HepG2 (cell line): Measurements from ENCODE around the gene NXPE3. TPM values are rescaled to one million over a fixed set of nuclear protein-coding genes. Genes with fewer than 3 reads are reported as not detected.

ENCODE experiments used
- BHLHE40 ChIP-seq: IDR thresholded peaks from 2 replicates; pipeline ENCODE4 v1.6.1; 2011; ENCODE audit warnings: low read length, improper control_type of control experiment
- CBX2 ChIP-seq, 2 experiments: fragments of 200-600 bp in 1 of 2; sonication (generic); formaldehyde crosslinking in 1 of 2; IDR thresholded peaks; 2 replicates each; pipeline versions ENCODE4 v1.7.0 to v1.8.1; 2018 to 2022; ENCODE audit warnings: low read depth in 2 of 2, low read length in 1 of 2, mild to moderate bottlenecking in 1 of 2, missing genetic modification reagents in 1 of 2
- ESRRA ChIP-seq: sonication (generic); formaldehyde crosslinking; IDR thresholded peaks from 2 replicates; pipeline ENCODE4 v1.5.1; 2020; ENCODE audit warnings: mild to moderate bottlenecking, low read depth, missing genetic modification reagents
- FOXM1 ChIP-seq: sonication (generic); formaldehyde crosslinking; IDR thresholded peaks from 2 replicates; pipeline ENCODE4 v1.5.0; 2020; ENCODE audit warnings: missing genetic modification reagents
- FOXO4 ChIP-seq: sonication (generic); formaldehyde crosslinking; conservative IDR thresholded peaks from 2 replicates; pipeline ENCODE4 v1.8.1; 2023; ENCODE audit warnings: missing genetic modification reagents
- HDAC2 ChIP-seq: sonication (generic); formaldehyde crosslinking; IDR thresholded peaks from 2 replicates; pipeline ENCODE4 v1.4.0; 2020; ENCODE audit warnings: missing genetic modification reagents
- HOXA7 ChIP-seq: sonication (generic); formaldehyde crosslinking; IDR thresholded peaks from 2 replicates; pipeline ENCODE4 v1.8.1; 2022; ENCODE audit warnings: mild to moderate bottlenecking, missing genetic modification reagents, moderate library complexity
- KDM2A ChIP-seq: sonication (generic); formaldehyde crosslinking; IDR thresholded peaks from 2 replicates; pipeline ENCODE4 v1.4.0; 2020; ENCODE audit warnings: low read depth, missing genetic modification reagents, borderline replicate concordance
- KDM5A ChIP-seq: fragments of 200-600 bp; sonication (generic); IDR thresholded peaks from 2 replicates; pipeline ENCODE4 v1.7.0; 2018; ENCODE audit warnings: antibody characterized with exemption, mild to moderate bottlenecking, low read length, borderline replicate concordance
- NFATC3 ChIP-seq: sonication (generic); formaldehyde crosslinking; IDR thresholded peaks from 2 replicates; pipeline ENCODE4 v1.5.1; 2020; ENCODE audit warnings: mild to moderate bottlenecking, missing genetic modification reagents
- SCMH1 ChIP-seq: sonication (generic); formaldehyde crosslinking; IDR thresholded peaks from 2 replicates; pipeline ENCODE4 v1.9.0; 2021; ENCODE audit warnings: missing genetic modification reagents, mild to moderate bottlenecking, borderline replicate concordance
- TOE1 ChIP-seq: sonication (generic); formaldehyde crosslinking; IDR thresholded peaks from 2 replicates; pipeline ENCODE4 v1.4.0; 2020; ENCODE audit warnings: mild to moderate bottlenecking, missing genetic modification reagents
- ZBTB7B ChIP-seq: sonication (generic); formaldehyde crosslinking; IDR thresholded peaks from 2 replicates; pipeline ENCODE4 v1.4.0; 2020; ENCODE audit warnings: missing genetic modification reagents
- ZNF326 ChIP-seq: sonication (generic); formaldehyde crosslinking; IDR thresholded peaks from 2 replicates; pipeline ENCODE4 v1.4.0; 2020; ENCODE audit warnings: missing genetic modification reagents, borderline replicate concordance
- polyA plus RNA-seq, 8 experiments: library from polyadenylated mRNA; depleted of rRNA in 3 of 8; stranded (reverse) in 7 of 8; unstranded in 1 of 8; fragments of >200 nt; fragmentation: Illumina TruSeq in 4 of 8; extraction: Trizol in 4 of 8; gene quantifications; 2 replicates each; pipeline versions ENCODE4 v1.2.1 to v1.2.3, GENCODE V29; 2011 to 2016; ENCODE audit warnings: low read depth in 4 of 8, missing spikeins in 1 of 8, mixed read lengths in 1 of 8; ENCODE audit not compliant: insufficient read depth in 1 of 8
- total RNA-seq, 5 experiments: library from RNA; depleted of rRNA; stranded (reverse); fragments of >200 nt; fragmentation: Illumina TruSeq; extraction: Trizol; gene quantifications; 2 replicates each; pipeline ENCODE4 v1.2.3, GENCODE V29; 2016; ENCODE audit warnings: low read depth in 1 of 5
- TF ChIP-seq, protein P1 (sequence below): sonication (generic); formaldehyde crosslinking; IDR thresholded peaks from 2 replicates; pipeline ENCODE4 v1.4.0; 2020; ENCODE audit warnings: mild to moderate bottlenecking, missing genetic modification reagents, borderline replicate concordance
- TF ChIP-seq, protein P2 (sequence below): IDR thresholded peaks from 2 replicates; pipeline ENCODE4 v1.6.1; 2012; ENCODE audit warnings: low read length, improper control_type of control experiment
- TF ChIP-seq, protein P3 (sequence below): sonication (generic); formaldehyde crosslinking; IDR thresholded peaks from 2 replicates; pipeline ENCODE4 v1.8.1; 2023; ENCODE audit warnings: mild to moderate bottlenecking, missing genetic modification reagents

The NXPE3 gene
- total and polyA plus RNA-seq, 2 of the 13 experiments (the other 11 are each of a cell fraction or from before 2014, with no cell fraction given), result 3.5 to 4.7 TPM

GRCh38 chr3:101779047-101779821 lies at the start of gene NXPE3 (continued):
- TF ChIP-seq, protein P1, sequence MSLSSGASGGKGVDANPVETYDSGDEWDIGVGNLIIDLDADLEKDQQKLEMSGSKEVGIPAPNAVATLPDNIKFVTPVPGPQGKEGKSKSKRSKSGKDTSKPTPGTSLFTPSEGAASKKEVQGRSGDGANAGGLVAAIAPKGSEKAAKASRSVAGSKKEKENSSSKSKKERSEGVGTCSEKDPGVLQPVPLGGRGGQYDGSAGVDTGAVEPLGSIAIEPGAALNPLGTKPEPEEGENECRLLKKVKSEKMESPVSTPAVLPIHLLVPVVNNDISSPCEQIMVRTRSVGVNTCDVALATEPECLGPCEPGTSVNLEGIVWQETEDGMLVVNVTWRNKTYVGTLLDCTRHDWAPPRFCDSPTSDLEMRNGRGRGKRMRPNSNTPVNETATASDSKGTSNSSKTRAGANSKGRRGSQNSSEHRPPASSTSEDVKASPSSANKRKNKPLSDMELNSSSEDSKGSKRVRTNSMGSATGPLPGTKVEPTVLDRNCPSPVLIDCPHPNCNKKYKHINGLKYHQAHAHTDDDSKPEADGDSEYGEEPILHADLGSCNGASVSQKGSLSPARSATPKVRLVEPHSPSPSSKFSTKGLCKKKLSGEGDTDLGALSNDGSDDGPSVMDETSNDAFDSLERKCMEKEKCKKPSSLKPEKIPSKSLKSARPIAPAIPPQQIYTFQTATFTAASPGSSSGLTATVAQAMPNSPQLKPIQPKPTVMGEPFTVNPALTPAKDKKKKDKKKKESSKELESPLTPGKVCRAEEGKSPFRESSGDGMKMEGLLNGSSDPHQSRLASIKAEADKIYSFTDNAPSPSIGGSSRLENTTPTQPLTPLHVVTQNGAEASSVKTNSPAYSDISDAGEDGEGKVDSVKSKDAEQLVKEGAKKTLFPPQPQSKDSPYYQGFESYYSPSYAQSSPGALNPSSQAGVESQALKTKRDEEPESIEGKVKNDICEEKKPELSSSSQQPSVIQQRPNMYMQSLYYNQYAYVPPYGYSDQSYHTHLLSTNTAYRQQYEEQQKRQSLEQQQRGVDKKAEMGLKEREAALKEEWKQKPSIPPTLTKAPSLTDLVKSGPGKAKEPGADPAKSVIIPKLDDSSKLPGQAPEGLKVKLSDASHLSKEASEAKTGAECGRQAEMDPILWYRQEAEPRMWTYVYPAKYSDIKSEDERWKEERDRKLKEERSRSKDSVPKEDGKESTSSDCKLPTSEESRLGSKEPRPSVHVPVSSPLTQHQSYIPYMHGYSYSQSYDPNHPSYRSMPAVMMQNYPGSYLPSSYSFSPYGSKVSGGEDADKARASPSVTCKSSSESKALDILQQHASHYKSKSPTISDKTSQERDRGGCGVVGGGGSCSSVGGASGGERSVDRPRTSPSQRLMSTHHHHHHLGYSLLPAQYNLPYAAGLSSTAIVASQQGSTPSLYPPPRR (CRISPR knock-in tag), result no peak; the same call in 1 of the 2 replicates
- TF ChIP-seq, protein P2, sequence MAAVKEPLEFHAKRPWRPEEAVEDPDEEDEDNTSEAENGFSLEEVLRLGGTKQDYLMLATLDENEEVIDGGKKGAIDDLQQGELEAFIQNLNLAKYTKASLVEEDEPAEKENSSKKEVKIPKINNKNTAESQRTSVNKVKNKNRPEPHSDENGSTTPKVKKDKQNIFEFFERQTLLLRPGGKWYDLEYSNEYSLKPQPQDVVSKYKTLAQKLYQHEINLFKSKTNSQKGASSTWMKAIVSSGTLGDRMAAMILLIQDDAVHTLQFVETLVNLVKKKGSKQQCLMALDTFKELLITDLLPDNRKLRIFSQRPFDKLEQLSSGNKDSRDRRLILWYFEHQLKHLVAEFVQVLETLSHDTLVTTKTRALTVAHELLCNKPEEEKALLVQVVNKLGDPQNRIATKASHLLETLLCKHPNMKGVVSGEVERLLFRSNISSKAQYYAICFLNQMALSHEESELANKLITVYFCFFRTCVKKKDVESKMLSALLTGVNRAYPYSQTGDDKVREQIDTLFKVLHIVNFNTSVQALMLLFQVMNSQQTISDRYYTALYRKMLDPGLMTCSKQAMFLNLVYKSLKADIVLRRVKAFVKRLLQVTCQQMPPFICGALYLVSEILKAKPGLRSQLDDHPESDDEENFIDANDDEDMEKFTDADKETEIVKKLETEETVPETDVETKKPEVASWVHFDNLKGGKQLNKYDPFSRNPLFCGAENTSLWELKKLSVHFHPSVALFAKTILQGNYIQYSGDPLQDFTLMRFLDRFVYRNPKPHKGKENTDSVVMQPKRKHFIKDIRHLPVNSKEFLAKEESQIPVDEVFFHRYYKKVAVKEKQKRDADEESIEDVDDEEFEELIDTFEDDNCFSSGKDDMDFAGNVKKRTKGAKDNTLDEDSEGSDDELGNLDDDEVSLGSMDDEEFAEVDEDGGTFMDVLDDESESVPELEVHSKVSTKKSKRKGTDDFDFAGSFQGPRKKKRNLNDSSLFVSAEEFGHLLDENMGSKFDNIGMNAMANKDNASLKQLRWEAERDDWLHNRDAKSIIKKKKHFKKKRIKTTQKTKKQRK, result no peak
- TF ChIP-seq, protein P3, sequence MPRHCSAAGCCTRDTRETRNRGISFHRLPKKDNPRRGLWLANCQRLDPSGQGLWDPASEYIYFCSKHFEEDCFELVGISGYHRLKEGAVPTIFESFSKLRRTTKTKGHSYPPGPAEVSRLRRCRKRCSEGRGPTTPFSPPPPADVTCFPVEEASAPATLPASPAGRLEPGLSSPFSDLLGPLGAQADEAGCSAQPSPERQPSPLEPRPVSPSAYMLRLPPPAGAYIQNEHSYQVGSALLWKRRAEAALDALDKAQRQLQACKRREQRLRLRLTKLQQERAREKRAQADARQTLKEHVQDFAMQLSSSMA (CRISPR knock-in tag), result 0 out of 2 replicates have a peak, but pooled peaks have one; percentile 70
- TF ChIP-seq CBX2 (IDR thresholded peaks at IDR 0.05; ENCODE audit: low read depth, low read length) (no peak), CBX2 (CRISPR knock-in tag; IDR thresholded peaks at IDR 0.05; ENCODE audit: low read depth) (no peak), HDAC2 (CRISPR knock-in tag) (peak; percentile 22; the same call in 1 of the 2 replicates), ZBTB7B (CRISPR knock-in tag) (peak; percentile 39; the same call in 1 of the 2 replicates), FOXM1 (CRISPR knock-in tag) (no peak), SCMH1 (CRISPR knock-in tag) (no peak), FOXO4 (CRISPR knock-in tag) (0 out of 2 replicates have a peak, but pooled peaks have one; percentile 44), TOE1 (no peak), HOXA7 (CRISPR knock-in tag) (no peak), ZNF326 (CRISPR knock-in tag) (no peak), KDM5A (no peak), ESRRA (0 out of 2 replicates have a peak, but pooled peaks have one; percentile 55), NFATC3 (CRISPR knock-in tag) (no peak; the same call in 1 of the 2 replicates), KDM2A (peak; percentile 85), BHLHE40 (peak; percentile 35; the same call in 1 of the 2 replicates)
